HepG2 (cell line): Measurements from ENCODE around the gene HEATR1. TPM values are rescaled to one million over a fixed set of nuclear protein-coding genes. Genes with fewer than 3 reads are reported as not detected.

Experiments
- ATAC-seq: fragments of 200-7000 bp; cut with Tn5 transposase; 3 replicates; pipeline ENCODE4 v1.9.1; 2020; ENCODE audit warnings: mild to moderate bottlenecking, moderate library complexity
- BruUV-seq: library from RNA; stranded (reverse); fragments of 400-500 nt; replicated peaks from 2 replicates; lab custom pipeline; 2021; lab: Mats Ljungman, UMichigan
- CTCF ChIA-PET: fragments of 300-600 bp; formaldehyde crosslinking; extraction: SDS; loops from one replicate; lab custom pipeline; 2021; ENCODE audit warnings: low total read pairs, inconsistent platforms, low intra/inter-chr PET ratio; lab: Yijun Ruan, JAX
- POLR2A ChIA-PET: fragments of 350-600 bp; sonication (Branson Sonifier 250); formaldehyde crosslinking; loops from one replicate; lab custom pipeline; 2020; ENCODE audit warnings: antibody characterized with exemption, inconsistent platforms; lab: Yijun Ruan, JAX
- DNase-seq: peaks from one replicate; pipeline ENCODE4 v3.0.0-alpha.2; 2015; ENCODE audit warnings: low spot score
- FAIRE-seq: peaks from 3 replicates; lab custom pipeline; 2011; peaks lifted over from hg19 to GRCh38; lab: Jason Lieb, UNC
- H2AFZ ChIP-seq: one replicate; pipeline ENCODE4 v1.6.1; 2011; ENCODE audit warnings: low read length, inconsistent platforms
- H3K27ac ChIP-seq: fragments of 300-600 bp; 3 replicates; pipeline ENCODE4 v1.8.0; 2011; ENCODE audit warnings: mixed run types, mild to moderate bottlenecking, mixed read lengths, low read length, inconsistent platforms; ENCODE audit not compliant: insufficient read depth; ENCODE audit errors: extremely low read length
- H3K27me3 ChIP-seq, 2 experiments: fragments of 200-600 bp in 1 of 2; 2 replicates in 1 of 2; 3 replicates in 1 of 2; pipeline versions ENCODE4 v1.6.0 to v1.8.0; 2011; ENCODE audit warnings: low read length in 2 of 2, mild to moderate bottlenecking in 2 of 2, moderate library complexity in 2 of 2, inconsistent platforms in 1 of 2; ENCODE audit not compliant: insufficient read depth in 2 of 2, control insufficient read depth in 1 of 2
- H3K36me3 ChIP-seq, 2 experiments: fragments of 200-600 bp in 1 of 2; replicated peaks in 1 of 2; 2 replicates in 1 of 2; 3 replicates in 1 of 2; pipeline versions ENCODE4 v1.5.1 to v1.8.0; 2011; ENCODE audit warnings: low read length in 2 of 2, inconsistent platforms in 1 of 2; ENCODE audit not compliant: insufficient read depth in 2 of 2, control insufficient read depth in 1 of 2
- H3K4me1 ChIP-seq: 2 replicates; pipeline ENCODE4 v1.5.1; 2012; ENCODE audit warnings: low read length, inconsistent platforms; ENCODE audit not compliant: insufficient read depth
- H3K4me2 ChIP-seq: 2 replicates; pipeline ENCODE4 v1.6.0; 2011; ENCODE audit warnings: low read depth, low read length, inconsistent platforms
- H3K4me3 ChIP-seq, 3 experiments: fragments of 200-600 bp in 1 of 3; sonication (generic), shearing (Covaris generic) in 1 of 3; replicated peaks in 1 of 3; 2 replicates each; pipeline ENCODE4 v1.5.1; 2011 to 2016; ENCODE audit warnings: low read length in 3 of 3, inconsistent platforms in 2 of 3, low read depth in 2 of 3, mild to moderate bottlenecking in 2 of 3, control low read depth in 1 of 3, mixed read lengths in 1 of 3; ENCODE audit not compliant: insufficient read depth in 1 of 3
- H3K79me2 ChIP-seq: one replicate; pipeline ENCODE4 v1.6.1; 2011; ENCODE audit warnings: low read length, inconsistent platforms; ENCODE audit not compliant: insufficient read depth
- H3K9ac ChIP-seq: 2 replicates; pipeline ENCODE4 v1.6.0; 2011; ENCODE audit warnings: mild to moderate bottlenecking, low read depth, low read length, inconsistent platforms; ENCODE audit not compliant: insufficient read depth
- H3K9me3 ChIP-seq: 2 replicates; pipeline ENCODE4 v1.5.1; 2012; ENCODE audit warnings: mild to moderate bottlenecking, low read length
- H4K20me1 ChIP-seq: 2 replicates; pipeline ENCODE4 v1.6.0; 2011; ENCODE audit warnings: inconsistent platforms, mild to moderate bottlenecking, low read length, moderate library complexity; ENCODE audit not compliant: insufficient read depth
- ATF2 ChIP-seq: sonication (generic); formaldehyde crosslinking; IDR thresholded peaks from 2 replicates; pipeline ENCODE4 v1.4.0; 2020; ENCODE audit warnings: missing genetic modification reagents
- GABPA ChIP-seq, 2 experiments: IDR thresholded peaks; 2 replicates each; pipeline ENCODE4 v1.6.1; 2011 to 2016; ENCODE audit warnings: low read depth in 2 of 2, low read length in 1 of 2, missing biosample characterization in 1 of 2, missing genetic modification characterization in 1 of 2
- MAFG ChIP-seq: sonication (generic); formaldehyde crosslinking; IDR thresholded peaks from 2 replicates; pipeline ENCODE4 v1.5.1; 2020; ENCODE audit warnings: mild to moderate bottlenecking, missing genetic modification reagents
- MIXL1 ChIP-seq: IDR thresholded peaks from 2 replicates; pipeline ENCODE4 v1.6.1; 2016
- NFKBIZ ChIP-seq: IDR thresholded peaks from 2 replicates; pipeline ENCODE4 v1.6.1; 2018; ENCODE audit warnings: missing genetic modification reagents, missing compliant biosample characterization
- POLR2G ChIP-seq: fragments of 200-400 bp; formaldehyde crosslinking; IDR thresholded peaks from 2 replicates; pipeline ENCODE4 v1.6.1; 2018; ENCODE audit warnings: mild to moderate bottlenecking, low read depth, low read length, moderate library complexity
- PREB ChIP-seq: sonication (generic); formaldehyde crosslinking; IDR thresholded peaks from 2 replicates; pipeline ENCODE4 v1.4.0; 2020; ENCODE audit warnings: missing genetic modification reagents
- RCOR2 ChIP-seq: IDR thresholded peaks from 2 replicates; pipeline ENCODE4 v1.6.1; 2016; ENCODE audit warnings: missing biosample characterization, missing genetic modification reagents
- SATB2 ChIP-seq: sonication (generic); formaldehyde crosslinking; IDR thresholded peaks from 2 replicates; pipeline ENCODE4 v1.5.0; 2020; ENCODE audit warnings: missing genetic modification reagents
- TCF7L2 ChIP-seq: IDR thresholded peaks from 2 replicates; pipeline ENCODE4 v1.6.1; 2011; ENCODE audit warnings: mild to moderate bottlenecking, low read depth, low read length, moderate library complexity
- THYN1 ChIP-seq: sonication (generic); formaldehyde crosslinking; IDR thresholded peaks from 2 replicates; pipeline ENCODE4 v1.8.1; 2023; ENCODE audit warnings: low read depth, mild to moderate bottlenecking, moderate library complexity, missing genetic modification reagents, borderline replicate concordance
- TSC22D2 ChIP-seq: sonication (generic); formaldehyde crosslinking; IDR thresholded peaks from 2 replicates; pipeline ENCODE4 v1.5.1; 2020; ENCODE audit warnings: missing genetic modification reagents, mild to moderate bottlenecking, borderline replicate concordance
- ZC3H13 ChIP-seq: sonication (generic); formaldehyde crosslinking; IDR thresholded peaks from 2 replicates; pipeline ENCODE4 v1.8.1; 2023; ENCODE audit warnings: mild to moderate bottlenecking, missing genetic modification reagents, moderate library complexity
- ZC3H4 ChIP-seq: sonication (generic); formaldehyde crosslinking; IDR thresholded peaks from 2 replicates; pipeline ENCODE4 v1.4.0; 2020; ENCODE audit warnings: missing genetic modification reagents, borderline replicate concordance
- ZFP90 ChIP-seq: sonication (generic); formaldehyde crosslinking; IDR thresholded peaks from 2 replicates; pipeline ENCODE4 v1.8.0; 2022; ENCODE audit warnings: missing genetic modification reagents, mild to moderate bottlenecking, inconsistent platforms, borderline replicate concordance
- ZNF136 ChIP-seq: sonication (generic); formaldehyde crosslinking; IDR thresholded peaks from 2 replicates; pipeline ENCODE4 v1.8.1; 2022; ENCODE audit warnings: low read depth, mild to moderate bottlenecking, moderate library complexity, missing genetic modification reagents
- ZNF17 ChIP-seq: sonication (generic); formaldehyde crosslinking; IDR thresholded peaks from 2 replicates; pipeline ENCODE4 v1.5.0; 2020; ENCODE audit warnings: mild to moderate bottlenecking, missing genetic modification reagents
- WGBS: methylation state at CpG from one replicate; pipeline ENCODE4 v1.1.6; 2017; ENCODE audit warnings: low lambda C conversion rate; 5-methylcytosine and 5-hydroxymethylcytosine counted together
- in situ Hi-C: cut with HindIII; loops from 2 replicates; pipeline ENCODE4 v1.10.0; 2017; ENCODE audit warnings: low pct_unique_long_range_greater_than_20kb; ENCODE audit not compliant: extremely low pct_ligation_motif_present
- intact Hi-C: fragments of 100-400 bp; cut with micrococcal nuclease; formaldehyde crosslinking; loops from one replicate; pipeline ENCODE4 v1.10.0; 2022; ENCODE audit not compliant: unreplicated experiment
- polyA plus RNA-seq, 8 experiments: library from polyadenylated mRNA; depleted of rRNA in 3 of 8; stranded (reverse) in 7 of 8; unstranded in 1 of 8; fragments of >200 nt; fragmentation: Illumina TruSeq in 4 of 8; extraction: Trizol in 4 of 8; gene quantifications; 2 replicates each; pipeline versions ENCODE4 v1.2.1 to v1.2.3, GENCODE V29; 2011 to 2016; ENCODE audit warnings: low read depth in 4 of 8, missing spikeins in 1 of 8, mixed read lengths in 1 of 8; ENCODE audit not compliant: insufficient read depth in 1 of 8
- total RNA-seq, 5 experiments: library from RNA; depleted of rRNA; stranded (reverse); fragments of >200 nt; fragmentation: Illumina TruSeq; extraction: Trizol; gene quantifications; 2 replicates each; pipeline ENCODE4 v1.2.3, GENCODE V29; 2016; ENCODE audit warnings: low read depth in 1 of 5
- TF ChIP-seq, protein P1 (sequence below): sonication (generic); formaldehyde crosslinking; IDR thresholded peaks from 2 replicates; pipeline ENCODE4 v1.5.0; 2020; ENCODE audit warnings: missing genetic modification reagents, mild to moderate bottlenecking, borderline replicate concordance
- TF ChIP-seq, protein P2 (sequence below): sonication (generic); formaldehyde crosslinking; IDR thresholded peaks from 2 replicates; pipeline ENCODE4 v1.4.0; 2020; ENCODE audit warnings: missing genetic modification reagents

Gene HEATR1
- total and polyA plus RNA-seq, 2 of the 13 experiments (the other 11 are each of a cell fraction or from before 2014, with no cell fraction given): 10.2 to 45.8 TPM

DNA sequence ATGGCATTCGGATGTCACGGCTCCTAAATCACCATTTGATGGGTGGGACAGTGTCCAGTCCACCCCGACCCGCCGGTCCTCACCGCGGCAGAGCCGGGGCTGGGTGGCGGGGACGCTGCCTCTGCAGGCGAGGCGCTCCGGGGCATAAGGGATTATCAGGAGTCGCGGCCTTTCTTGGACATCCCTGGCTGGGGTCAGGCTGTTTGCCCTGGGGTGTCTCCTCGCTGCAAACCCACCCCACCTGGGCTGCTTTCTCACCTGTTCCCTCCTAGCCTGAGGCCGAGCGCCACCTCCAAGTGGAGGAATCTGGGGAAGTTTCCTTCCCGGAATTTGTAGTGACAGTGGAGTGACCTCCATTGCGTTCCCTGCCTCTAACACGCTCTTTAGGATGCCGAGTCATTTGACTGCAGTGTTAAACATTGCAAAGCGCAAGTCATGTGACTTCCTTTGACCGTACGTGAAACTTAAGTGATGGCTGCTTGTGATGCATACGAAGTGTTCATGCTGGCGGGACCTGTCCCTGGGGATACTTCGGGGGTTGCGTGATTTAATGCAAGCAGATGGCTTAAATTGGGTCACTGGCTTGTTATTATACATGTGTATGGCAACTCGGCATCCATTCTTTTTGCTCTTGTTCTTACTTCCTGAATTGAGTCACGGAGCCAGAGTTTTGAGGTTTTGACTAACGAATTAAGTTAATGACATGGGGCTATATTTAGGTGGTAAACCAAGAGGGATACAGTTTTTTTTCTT, 80.0 kb downstream of the HEATR1 start:
- Histone ChIP-seq H3K9ac (peak overlapping the region; percentile 82), H3K4me1 (peaks cover 70% of the 10 kb centered on the region), H3K36me3 (peaks cover 4 to 21% of the 10 kb centered on the region in 2 experiments; a peak in 4 of 5 replicates), H4K20me1 (no peaks in the 10 kb centered on the region), H3K27ac (peak overlapping the region; percentile 93), H3K4me2 (peak overlapping the region; percentile 88), H2AFZ (peak overlapping the region; percentile 47), H3K9me3 (no peaks in the 10 kb centered on the region), H3K79me2 (peaks cover 41% of the 10 kb centered on the region), H3K4me3 (peak overlapping the region; percentile 74 to 95 (median 80)), H3K27me3 (no peaks in the 10 kb centered on the region; a peak in 1 of 5 replicates)
- CTCF ChIA-PET: no interaction called here
- intact Hi-C loops: loop anchor here (5.0 kb wide), 1 partner anchor 127 kb away; no protein-coding TSS in a partner anchor
- TSS peak; percentile 77 for BruUV-seq
- in situ Hi-C loops: no loop called here
- under 1% methylated on average over 21 of the region's 32 CpGs for WGBS
- ATAC-seq (peak; percentile 78), DNase-seq (peak; percentile 85), FAIRE-seq (peak; percentile 87)
- POLR2A ChIA-PET: interaction anchor here (0.7 to 2.4 kb wide), 5 partner anchors 9 to 33 kb away, joined by 3 to 26 read pairs (median 11); no protein-coding TSS in a partner anchor
- no peak for TF ChIP-seq TCF7L2
- TF ChIP-seq THYN1 (CRISPR knock-in tag): no peak
- no peak for TF ChIP-seq GABPA (IDR thresholded peaks at IDR 0.05; ENCODE audit: low read depth, low read length)
- peak; percentile 69 for TF ChIP-seq GABPA (CRISPR knock-in tag; IDR thresholded peaks at IDR 0.05; ENCODE audit: low read depth)
- TF ChIP-seq ZC3H4: no peak
- no peak for TF ChIP-seq RCOR2 (CRISPR knock-in tag)
- no peak for TF ChIP-seq ATF2 (CRISPR knock-in tag)
- peak; percentile 16; the same call in 1 of the 2 replicates for TF ChIP-seq NFKBIZ (CRISPR knock-in tag)
- TF ChIP-seq ZNF17: no peak
- no peak for TF ChIP-seq MIXL1 (CRISPR knock-in tag)
- no peak for TF ChIP-seq TSC22D2 (CRISPR knock-in tag)
- no peak for TF ChIP-seq PREB (CRISPR knock-in tag)
- TF ChIP-seq ZC3H13: no peak
- TF ChIP-seq MAFG (CRISPR knock-in tag): peak; percentile 8; the same call in 1 of the 2 replicates
- TF ChIP-seq SATB2 (CRISPR knock-in tag): no peak; the same call in 1 of the 2 replicates
- TF ChIP-seq POLR2G: peak; percentile 85
- TF ChIP-seq ZFP90: no peak
- TF ChIP-seq, protein P1, sequence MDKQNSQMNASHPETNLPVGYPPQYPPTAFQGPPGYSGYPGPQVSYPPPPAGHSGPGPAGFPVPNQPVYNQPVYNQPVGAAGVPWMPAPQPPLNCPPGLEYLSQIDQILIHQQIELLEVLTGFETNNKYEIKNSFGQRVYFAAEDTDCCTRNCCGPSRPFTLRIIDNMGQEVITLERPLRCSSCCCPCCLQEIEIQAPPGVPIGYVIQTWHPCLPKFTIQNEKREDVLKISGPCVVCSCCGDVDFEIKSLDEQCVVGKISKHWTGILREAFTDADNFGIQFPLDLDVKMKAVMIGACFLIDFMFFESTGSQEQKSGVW (CRISPR knock-in tag): no peak
- TF ChIP-seq, protein P2, sequence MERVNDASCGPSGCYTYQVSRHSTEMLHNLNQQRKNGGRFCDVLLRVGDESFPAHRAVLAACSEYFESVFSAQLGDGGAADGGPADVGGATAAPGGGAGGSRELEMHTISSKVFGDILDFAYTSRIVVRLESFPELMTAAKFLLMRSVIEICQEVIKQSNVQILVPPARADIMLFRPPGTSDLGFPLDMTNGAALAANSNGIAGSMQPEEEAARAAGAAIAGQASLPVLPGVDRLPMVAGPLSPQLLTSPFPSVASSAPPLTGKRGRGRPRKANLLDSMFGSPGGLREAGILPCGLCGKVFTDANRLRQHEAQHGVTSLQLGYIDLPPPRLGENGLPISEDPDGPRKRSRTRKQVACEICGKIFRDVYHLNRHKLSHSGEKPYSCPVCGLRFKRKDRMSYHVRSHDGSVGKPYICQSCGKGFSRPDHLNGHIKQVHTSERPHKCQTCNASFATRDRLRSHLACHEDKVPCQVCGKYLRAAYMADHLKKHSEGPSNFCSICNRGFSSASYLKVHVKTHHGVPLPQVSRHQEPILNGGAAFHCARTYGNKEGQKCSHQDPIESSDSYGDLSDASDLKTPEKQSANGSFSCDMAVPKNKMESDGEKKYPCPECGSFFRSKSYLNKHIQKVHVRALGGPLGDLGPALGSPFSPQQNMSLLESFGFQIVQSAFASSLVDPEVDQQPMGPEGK: no peak
- no peak for TF ChIP-seq ZNF136 (CRISPR knock-in tag)
